HG02610 (cell line): ENCODE measurements around the gene MYH7B.

Experiments used
- ATAC-seq: cut with Tn5 transposase; IDR thresholded peaks from one replicate; pipeline ENCODE4 v1.9.1; 2021; ENCODE audit warnings: mild to moderate bottlenecking, moderate library complexity; ENCODE audit not compliant: unreplicated experiment

MYH7B gene

DNA sequence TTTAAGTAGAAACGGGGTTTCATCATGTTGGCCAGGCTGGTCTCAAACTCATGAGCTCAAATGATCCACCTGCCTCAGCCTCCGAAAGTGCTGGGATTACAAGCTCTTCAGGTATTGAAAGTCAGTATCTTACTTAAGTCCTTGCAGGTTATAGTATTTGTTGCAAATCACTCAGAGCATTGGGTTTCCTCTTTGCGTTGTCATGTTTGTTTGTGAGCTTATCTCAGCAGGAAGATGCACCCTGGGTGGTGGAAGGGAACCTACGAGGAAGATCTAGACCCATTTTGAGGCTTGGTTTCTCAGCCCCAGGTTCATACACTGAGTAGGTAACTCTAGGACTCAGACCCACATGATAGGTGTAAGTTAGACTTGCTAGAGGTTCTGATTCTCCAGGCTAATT lies 18.6 kb downstream of the MYH7B start:
- no peak for ATAC-seq

DNA sequence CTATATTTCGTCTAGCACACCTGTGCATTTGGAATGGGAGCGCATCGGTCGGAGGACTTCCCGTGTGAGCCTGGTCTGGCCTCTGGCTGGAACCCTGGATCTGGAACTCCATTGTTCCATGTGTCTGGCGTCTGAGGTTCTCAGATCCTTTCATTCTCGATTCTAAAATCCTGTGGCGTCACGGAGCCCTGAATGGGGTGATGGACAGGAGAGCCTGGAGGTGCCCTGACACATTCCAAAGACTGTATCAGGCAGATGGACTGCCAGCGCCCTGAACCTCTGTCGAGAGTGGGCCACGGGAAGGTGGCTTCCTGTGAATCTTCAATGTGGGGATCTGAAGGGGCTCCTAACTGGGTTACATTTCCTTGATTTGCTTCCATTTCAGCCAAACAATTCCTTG lies 20.6 kb downstream of the MYH7B start:
- no peak for ATAC-seq

DNA sequence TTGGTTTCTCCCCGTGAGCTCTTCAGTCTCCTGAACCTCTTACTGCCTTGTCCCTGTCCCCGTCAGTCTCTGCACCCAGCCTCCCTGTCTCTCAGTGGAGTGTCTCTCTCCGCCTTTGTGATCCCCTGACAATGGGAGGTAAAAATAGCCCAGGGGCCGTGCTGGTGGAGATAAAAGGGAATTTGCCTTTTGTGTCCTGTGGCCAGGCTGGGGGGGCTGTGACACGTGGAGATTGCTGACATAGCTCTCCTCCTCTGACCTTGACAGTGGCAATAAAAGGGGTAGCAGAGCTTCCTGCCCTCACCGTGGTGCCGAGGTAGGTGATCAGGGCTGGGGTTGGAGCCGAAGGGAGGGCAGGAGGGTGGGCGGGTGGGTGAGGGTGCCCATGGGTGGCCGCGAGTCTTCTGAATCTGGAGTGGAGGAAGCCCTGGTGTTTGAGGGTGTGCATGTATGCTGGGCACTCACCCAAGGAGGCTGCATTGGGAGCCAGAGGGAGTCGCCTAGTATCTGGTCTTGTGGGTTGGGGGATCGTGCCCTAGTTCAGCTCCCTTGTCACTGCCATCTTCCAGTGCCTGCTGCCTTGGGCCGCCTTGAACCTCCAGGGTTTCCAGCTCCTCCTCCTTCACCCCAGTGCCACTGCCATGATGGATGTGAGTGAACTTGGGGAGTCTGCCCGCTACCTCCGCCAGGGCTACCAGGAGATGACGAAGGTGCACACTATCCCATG lies 21.9 kb downstream of the MYH7B start:
- no peak for ATAC-seq

GRCh38 chr20:34978092-34978744 lies 22.6 kb downstream of the MYH7B start:
- no peak for ATAC-seq

GRCh38 chr20:34979366-34980153 lies 23.9 kb downstream of the MYH7B start:
- ATAC-seq: no peak

DNA sequence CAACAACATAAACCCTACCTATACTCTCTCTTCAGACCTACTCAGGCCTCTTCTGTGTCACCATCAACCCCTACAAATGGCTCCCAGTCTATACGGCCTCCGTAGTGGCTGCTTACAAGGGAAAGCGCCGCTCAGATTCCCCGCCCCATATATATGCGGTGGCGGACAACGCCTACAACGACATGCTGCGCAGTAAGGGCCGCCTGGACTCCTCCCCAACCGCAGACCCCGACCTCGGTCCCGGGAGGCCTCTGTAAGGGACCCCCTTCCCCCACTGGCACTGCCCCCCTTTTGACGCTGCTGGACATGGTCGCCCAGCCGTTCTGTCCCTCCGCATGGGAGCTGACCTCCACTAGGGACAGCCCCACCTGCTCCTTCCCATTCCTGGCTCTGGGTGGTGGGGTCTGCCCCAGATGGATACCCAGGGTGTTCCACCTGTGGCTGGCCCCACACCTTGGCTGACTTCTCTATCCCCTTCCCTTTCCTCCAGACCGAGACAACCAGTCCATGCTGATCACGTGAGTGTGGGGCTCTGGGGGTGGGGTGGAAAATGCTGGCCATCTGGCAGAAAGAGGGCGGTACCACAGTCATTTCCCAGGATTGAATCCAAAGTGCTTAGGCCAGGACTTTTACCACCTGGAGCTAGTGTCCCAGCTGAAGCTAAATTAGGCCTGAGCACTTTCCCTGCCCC lies 25.0 kb downstream of the MYH7B start:
- ATAC-seq: no peak

GRCh38 chr20:34982270-34983088 lies 26.8 kb downstream of the MYH7B start:
- ATAC-seq: no peak

DNA sequence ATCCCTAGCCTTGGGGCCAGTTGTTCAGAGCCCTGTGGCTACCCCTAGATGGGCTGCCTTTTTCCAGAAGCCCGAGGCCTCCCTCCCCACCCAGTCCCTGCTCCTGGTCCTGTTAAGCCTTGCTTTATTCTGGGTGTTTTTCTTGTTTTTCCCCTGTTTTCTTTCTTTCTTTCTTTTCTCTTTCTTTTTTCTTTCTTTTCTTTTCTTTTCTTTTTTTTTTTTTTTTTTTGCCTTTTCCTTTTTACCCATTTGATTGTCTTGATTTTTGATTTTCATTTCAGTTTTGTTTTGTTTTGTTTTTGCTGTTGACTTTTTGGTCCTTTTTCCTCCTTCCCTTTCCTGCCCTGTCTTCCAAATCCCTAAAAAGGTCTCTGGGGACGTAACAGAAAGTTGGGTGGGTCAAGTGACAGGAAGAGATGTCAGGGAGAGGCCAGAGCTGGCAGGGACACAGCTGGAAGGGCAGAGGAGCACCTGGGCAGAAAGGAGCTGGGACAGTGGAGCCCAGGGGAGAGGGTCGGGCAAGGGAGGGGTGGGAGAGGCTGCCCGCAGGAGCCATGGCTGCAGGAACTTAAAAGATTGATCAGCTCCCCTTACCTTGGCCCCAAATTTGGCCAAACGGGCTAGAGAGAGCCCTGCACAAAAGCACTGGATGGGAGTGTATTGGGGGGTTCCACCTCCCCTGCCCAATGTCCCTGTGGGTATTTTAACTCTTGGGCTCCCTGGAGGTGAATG lies 27.6 kb downstream of the MYH7B start:
- ATAC-seq: no peak

- ATAC-seq: no peak
Observed at GRCh38 chr20:34983995-34984735, 28.5 kb downstream of the MYH7B start.

DNA sequence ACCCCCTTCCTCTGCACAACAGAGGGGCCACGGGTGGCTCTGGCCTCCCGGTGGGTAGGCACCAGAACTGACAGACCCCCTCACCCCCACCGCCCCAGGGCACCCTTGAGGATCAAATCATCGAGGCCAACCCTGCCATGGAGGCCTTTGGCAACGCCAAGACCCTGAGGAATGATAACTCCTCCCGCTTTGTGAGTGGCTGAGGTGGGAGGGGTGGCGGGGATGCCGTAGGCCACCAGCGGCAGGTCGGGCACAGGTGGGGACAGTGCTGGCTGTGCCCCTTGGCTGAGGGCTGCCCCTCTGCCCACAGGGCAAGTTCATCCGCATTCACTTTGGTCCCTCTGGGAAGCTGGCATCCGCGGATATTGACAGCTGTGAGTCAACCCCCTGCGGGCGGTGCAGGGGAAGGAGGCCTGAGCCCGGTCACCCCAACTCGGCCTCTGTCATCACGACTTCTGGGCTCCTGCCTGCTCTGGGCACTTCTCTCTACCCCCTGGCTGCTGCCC lies 29.1 kb downstream of the MYH7B start:
- ATAC-seq: no peak

GRCh38 chr20:34985461-34986310 lies 30.0 kb downstream of the MYH7B start:
- no peak for ATAC-seq

DNA sequence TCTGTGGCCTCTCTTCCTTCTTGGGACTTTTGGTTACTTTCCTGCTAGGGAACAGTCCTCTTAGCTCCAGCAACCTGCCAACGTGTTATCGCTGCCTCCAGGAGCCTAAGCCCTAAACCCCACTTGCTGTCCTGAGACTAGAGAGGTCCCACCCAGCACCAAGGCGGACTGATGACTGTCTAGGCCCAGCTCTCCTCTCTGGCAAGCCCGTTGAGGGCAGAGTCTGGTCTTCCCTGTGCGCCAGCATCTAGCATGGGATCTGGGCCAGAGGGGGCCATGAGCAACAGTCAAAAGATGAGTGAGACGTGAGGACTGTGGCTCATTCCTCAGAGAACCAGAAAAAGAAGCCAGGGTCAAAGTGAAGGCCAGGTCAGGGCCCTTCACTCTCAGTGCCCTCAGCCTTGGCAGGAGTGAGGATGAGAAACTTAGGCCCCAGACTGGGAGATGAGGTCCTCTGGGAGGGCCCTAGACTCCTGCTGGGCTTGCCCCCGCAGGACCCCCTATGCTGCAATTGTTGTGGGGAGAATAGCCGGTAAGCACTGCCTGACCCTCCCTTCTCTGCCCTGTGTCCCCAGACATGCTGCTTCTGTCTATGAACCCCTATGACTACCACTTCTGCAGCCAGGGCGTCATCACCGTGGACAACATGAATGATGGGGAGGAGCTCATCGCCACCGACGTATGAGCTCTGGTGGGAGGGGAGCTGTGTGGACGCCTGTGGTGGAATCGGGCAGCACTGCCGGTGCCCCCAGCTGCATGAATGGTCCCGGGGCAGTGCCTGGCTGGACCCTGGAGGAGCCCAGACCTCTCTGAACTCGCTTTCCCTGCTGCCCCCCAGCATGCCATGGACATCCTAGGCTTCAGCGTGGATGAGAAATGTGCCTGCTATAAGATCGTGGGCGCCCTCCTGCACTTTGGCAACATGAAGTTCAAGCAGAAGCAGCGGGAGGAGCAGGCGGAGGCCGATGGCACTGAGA lies 30.9 kb downstream of the MYH7B start:
- ATAC-seq: no peak

GRCh38 chr20:34987288-34988190 lies 31.9 kb downstream of the MYH7B start:
- no peak for ATAC-seq

GRCh38 chr20:34988191-34988540 lies 32.5 kb downstream of the MYH7B start:
- ATAC-seq: no peak

- ATAC-seq: no peak
Observed at GRCh38 chr20:34989118-34989517, 33.5 kb downstream of the MYH7B start.

DNA sequence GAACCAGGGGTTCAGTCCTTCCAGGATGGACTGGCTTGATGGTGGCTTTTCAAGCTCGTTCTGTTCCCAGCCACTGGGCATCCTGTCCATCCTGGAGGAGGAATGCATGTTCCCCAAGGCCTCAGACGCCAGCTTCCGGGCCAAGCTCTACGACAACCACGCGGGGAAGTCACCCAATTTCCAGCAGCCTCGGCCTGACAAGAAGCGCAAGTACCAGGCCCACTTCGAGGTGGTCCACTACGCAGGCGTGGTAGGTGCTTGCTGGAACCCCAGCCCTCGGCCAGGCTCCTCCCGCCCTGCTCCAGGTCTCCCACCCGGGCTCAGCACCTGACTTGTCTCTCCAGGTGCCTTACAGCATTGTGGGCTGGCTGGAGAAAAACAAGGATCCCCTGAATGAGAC lies 34.0 kb downstream of the MYH7B start:
- ATAC-seq: no peak
